ENCODE results near the gene PIM2. TPM values are rescaled to one million over a fixed set of nuclear protein-coding genes. Genes with fewer than 3 reads are reported as not detected.

Gene PIM2
- total RNA-seq: 4.6 and 6.5 TPM in 2 replicates

GRCh38 chrX:48918643-48919340, at the start of gene PIM2:
PIM2 (minus strand) TSS chrX:48919024; CDS start chrX:48918834, 190 bp downstream.

GRCh38 chrX:48957477-48957826, 38.6 kb upstream of the PIM2 start, which contains the start of gene OTUD5:
OTUD5 (minus strand) TSS chrX:48957607; CDS start chrX:48957570, 37 bp downstream.

GRCh38 chrX:48911412-48912182, 7.2 kb downstream of the PIM2 start, which contains the start of gene SLC35A2:
SLC35A2 (minus strand) TSS chrX:48911646; CDS start chrX:48911636, 10 bp downstream.

GRCh38 chrX:48897625-48898306, 21.1 kb downstream of the PIM2 start, which contains the start of the genes PQBP1 and TIMM17B:
PQBP1 (plus strand) TSS chrX:48897930; CDS start chrX:48898510, 580 bp downstream.
TIMM17B (minus strand) TSS chrX:48897768; CDS start chrX:48897749, 19 bp downstream.

Small RNA genes lying within 50 kb of the gene (small RNA-seq; reads per million reads assigned to genes)
- 0.11 reads per million for gene RNU6-722P

Other genes starting within 250 kb of the PIM2 start
- gene WAS, start 235.2 kb downstream of the PIM2 start, total RNA-seq: 0.11 and 0.13 TPM in 2 replicates
- 2.6 and 3.5 TPM in 2 replicates for gene SUV39H1, start 222.3 kb downstream of the PIM2 start, total RNA-seq
- gene GLOD5, start 157.3 kb downstream of the PIM2 start, total RNA-seq: not detected in 2 replicates
- not detected in 2 replicates for gene GATA1, start 132.4 kb downstream of the PIM2 start, total RNA-seq
- 24.8 and 27.5 TPM in 2 replicates for gene HDAC6, start 117.0 kb downstream of the PIM2 start, total RNA-seq
- not detected in 2 replicates for gene ERAS, start 92.5 kb downstream of the PIM2 start, total RNA-seq
- 0.13 and 0.32 TPM in 2 replicates for gene PCSK1N, start 83.4 kb downstream of the PIM2 start, total RNA-seq
- 11.9 and 13.6 TPM in 2 replicates for gene TIMM17B, start 21.3 kb downstream of the PIM2 start, total RNA-seq
- 28.2 and 30.1 TPM in 2 replicates for gene PQBP1, start 21.1 kb downstream of the PIM2 start, total RNA-seq
- gene SLC35A2, start 7.4 kb downstream of the PIM2 start, total RNA-seq: 15.5 and 17.4 TPM in 2 replicates
- gene OTUD5, start 38.6 kb upstream of the PIM2 start, total RNA-seq: 27.3 and 27.7 TPM in 2 replicates
- gene KCND1, start 52.8 kb upstream of the PIM2 start, total RNA-seq: 0.39 and 0.43 TPM in 2 replicates
- 10.8 and 11.7 TPM in 2 replicates for gene GRIPAP1, start 83.2 kb upstream of the PIM2 start, total RNA-seq
- 35.4 and 37.4 TPM in 2 replicates for gene TFE3, start 124.3 kb upstream of the PIM2 start, total RNA-seq
- gene CCDC120, start 140.0 kb upstream of the PIM2 start, total RNA-seq: 0.91 and 1.5 TPM in 2 replicates
- 11.7 and 14.0 TPM in 2 replicates for gene PRAF2, start 155.0 kb upstream of the PIM2 start, total RNA-seq
- gene WDR45, start 160.9 kb upstream of the PIM2 start, total RNA-seq: 49.0 and 55.9 TPM in 2 replicates
- 14.3 and 15.7 TPM in 2 replicates for gene GPKOW, start 204.7 kb upstream of the PIM2 start, total RNA-seq
- 2.8 and 3.1 TPM in 2 replicates for gene MAGIX, start 243.7 kb upstream of the PIM2 start, total RNA-seq